PC-3 (cell line): ENCODE measurements around the gene NUAK1. TPM values are rescaled to one million over a fixed set of nuclear protein-coding genes. Genes with fewer than 3 reads are reported as not detected.
A peak's percentile ranks its signal among the peaks of the same experiment; 100 is the strongest.

Experiments used
- ATAC-seq: fragments of 200-7000 bp; cut with Tn5 transposase; 2 replicates; pipeline ENCODE4 v1.9.1; 2020; ENCODE audit warnings: mild to moderate bottlenecking, moderate library complexity
- BruUV-seq: library from RNA; stranded (reverse); fragments of 400-500 nt; replicated peaks from 2 replicates; lab custom pipeline; 2021; lab: Mats Ljungman, UMichigan
- CTCF ChIA-PET: fragments of 300-600 bp; sonication (Branson Sonifier 250); formaldehyde crosslinking; loops from one replicate; lab custom pipeline; 2022; ENCODE audit warnings: antibody characterized with exemption; lab: Charles Lee
- POLR2A ChIA-PET: fragments of 300-600 bp; sonication (Branson Sonifier 250); formaldehyde crosslinking; loops from one replicate; lab custom pipeline; 2022; ENCODE audit warnings: antibody characterized with exemption; ENCODE audit not compliant: unreplicated experiment; lab: Charles Lee
- DNase-seq: peaks from one replicate; pipeline ENCODE4 v3.0.0-alpha.2; 2015
- H2AFZ ChIP-seq: fragments of 300-600 bp; sonication (generic); 2 replicates; pipeline ENCODE4 v1.6.0; 2016; ENCODE audit warnings: antibody characterized with exemption, low read length
- H3F3A ChIP-seq: fragments of 300-600 bp; sonication (generic); one replicate; pipeline ENCODE4 v1.6.0; 2017; ENCODE audit warnings: antibody characterized with exemption, low read length, control low read depth, mild to moderate bottlenecking; ENCODE audit not compliant: unreplicated experiment
- H3K27ac ChIP-seq: fragments of 300-600 bp; sonication (generic); 2 replicates; pipeline ENCODE4 v1.5.1; 2016; ENCODE audit warnings: mild to moderate bottlenecking, low read length
- H3K27me3 ChIP-seq: fragments of 300-600 bp; sonication (generic); 2 replicates; pipeline ENCODE4 v1.6.1; 2016; ENCODE audit warnings: low read length, mixed read lengths
- H3K36me3 ChIP-seq: fragments of 300-600 bp; sonication (generic); 2 replicates; pipeline ENCODE4 v1.6.1; 2016; ENCODE audit warnings: low read depth, mixed run types, low read length, mixed read lengths
- H3K4me1 ChIP-seq: fragments of 300-600 bp; sonication (generic); 2 replicates; pipeline ENCODE4 v1.5.1; 2016; ENCODE audit warnings: low read length; ENCODE audit not compliant: insufficient read depth
- H3K4me2 ChIP-seq: fragments of 300-600 bp; sonication (generic); 2 replicates; pipeline ENCODE4 v1.6.0; 2016; ENCODE audit warnings: low read length
- H3K4me3 ChIP-seq: fragments of 300-600 bp; sonication (generic); 2 replicates; pipeline ENCODE4 v1.5.1; 2016; ENCODE audit warnings: mild to moderate bottlenecking, low read length, mixed read lengths
- H3K79me2 ChIP-seq: fragments of 300-600 bp; sonication (generic); 2 replicates; pipeline ENCODE4 v1.6.1; 2017; ENCODE audit warnings: low read length, mixed read lengths
- H3K9ac ChIP-seq: fragments of 300-600 bp; sonication (generic); 2 replicates; pipeline ENCODE4 v1.6.0; 2016; ENCODE audit warnings: mild to moderate bottlenecking, low read length
- H3K9me2 ChIP-seq: fragments of 300-600 bp; sonication (generic); replicated peaks from 2 replicates; pipeline ENCODE4 v1.6.1; 2016; ENCODE audit warnings: mixed run types, low read length, mixed read lengths
- H3K9me3 ChIP-seq: fragments of 300-600 bp; sonication (generic); 2 replicates; pipeline ENCODE4 v1.6.1; 2016; ENCODE audit warnings: low read length, mixed read lengths
- H4K20me1 ChIP-seq: fragments of 300-600 bp; sonication (generic); 2 replicates; pipeline ENCODE4 v1.6.1; 2016; ENCODE audit warnings: low read length, mixed read lengths
- EZH2 ChIP-seq: fragments of 300-600 bp; sonication (generic); IDR thresholded peaks from one replicate; pipeline ENCODE4 v1.6.1; 2017; ENCODE audit warnings: antibody characterized with exemption, mild to moderate bottlenecking, low read length; ENCODE audit not compliant: unreplicated experiment
- EZH2phosphoT487 ChIP-seq: fragments of 300-600 bp; sonication (generic); IDR thresholded peaks from 2 replicates; pipeline ENCODE4 v1.6.1; 2018; ENCODE audit warnings: mild to moderate bottlenecking, antibody characterized with exemption, low read length, borderline replicate concordance
- intact Hi-C: fragments of 100-400 bp; cut with micrococcal nuclease; formaldehyde crosslinking; loops from 2 replicates; pipeline ENCODE4 v1.9.0; 2023
- total RNA-seq: library from RNA; depleted of rRNA; stranded (reverse); fragments of >200 nt; gene quantifications from 2 replicates; pipeline ENCODE4 v1.2.3, GENCODE V29; 2014
- TF ChIP-seq, protein P1 (sequence below): fragments of 300-600 bp; sonication (generic); conservative IDR thresholded peaks from 2 replicates; pipeline ENCODE4 v1.5.1; 2017; ENCODE audit warnings: antibody characterized with exemption, low read depth, mild to moderate bottlenecking, low read length

NUAK1 gene
- total RNA-seq, 1 experiment from 2014 or later = 9.8 TPM

DNA sequence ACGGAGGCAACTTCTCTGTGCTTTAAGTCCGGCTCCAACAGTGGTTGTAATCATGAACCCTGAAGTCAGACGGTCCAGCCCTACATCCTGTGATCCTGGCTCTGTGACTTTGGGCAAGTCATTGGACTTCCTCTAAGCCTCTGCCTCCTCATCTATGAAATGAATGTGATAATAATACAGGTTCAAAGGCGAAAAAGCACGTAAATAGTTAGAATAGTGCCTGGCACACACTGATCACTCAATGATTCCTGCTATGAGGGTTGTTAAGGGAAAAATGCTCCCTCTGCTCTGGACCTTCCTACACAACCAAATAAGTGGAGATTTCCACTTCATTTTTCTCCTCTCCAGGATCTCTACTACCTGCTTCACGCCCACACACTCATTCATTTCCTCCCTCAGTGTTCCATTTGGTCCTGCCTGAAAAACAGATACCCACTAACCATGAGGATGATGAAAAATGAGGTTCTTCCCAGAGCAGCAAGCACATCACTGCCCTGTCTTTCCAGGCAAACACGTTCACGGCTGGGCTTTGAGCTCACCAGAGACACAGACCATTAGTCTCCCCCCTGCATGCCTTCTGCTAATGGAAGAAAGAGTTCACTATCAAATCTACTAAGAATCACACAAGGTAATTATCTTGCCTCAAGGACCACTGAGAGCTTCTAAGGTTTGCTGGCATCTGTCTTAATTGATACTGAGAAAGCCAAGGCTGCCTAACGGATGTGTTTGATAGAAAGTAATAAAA, 13.2 kb downstream of the NUAK1 start:
- peaks cover 45% of the 10 kb centered on the region for H3K79me2 ChIP-seq
- no TSS peak for BruUV-seq
- TF ChIP-seq EZH2phosphoT487 (no peak), EZH2 (no peak)
- TF ChIP-seq, protein P1, sequence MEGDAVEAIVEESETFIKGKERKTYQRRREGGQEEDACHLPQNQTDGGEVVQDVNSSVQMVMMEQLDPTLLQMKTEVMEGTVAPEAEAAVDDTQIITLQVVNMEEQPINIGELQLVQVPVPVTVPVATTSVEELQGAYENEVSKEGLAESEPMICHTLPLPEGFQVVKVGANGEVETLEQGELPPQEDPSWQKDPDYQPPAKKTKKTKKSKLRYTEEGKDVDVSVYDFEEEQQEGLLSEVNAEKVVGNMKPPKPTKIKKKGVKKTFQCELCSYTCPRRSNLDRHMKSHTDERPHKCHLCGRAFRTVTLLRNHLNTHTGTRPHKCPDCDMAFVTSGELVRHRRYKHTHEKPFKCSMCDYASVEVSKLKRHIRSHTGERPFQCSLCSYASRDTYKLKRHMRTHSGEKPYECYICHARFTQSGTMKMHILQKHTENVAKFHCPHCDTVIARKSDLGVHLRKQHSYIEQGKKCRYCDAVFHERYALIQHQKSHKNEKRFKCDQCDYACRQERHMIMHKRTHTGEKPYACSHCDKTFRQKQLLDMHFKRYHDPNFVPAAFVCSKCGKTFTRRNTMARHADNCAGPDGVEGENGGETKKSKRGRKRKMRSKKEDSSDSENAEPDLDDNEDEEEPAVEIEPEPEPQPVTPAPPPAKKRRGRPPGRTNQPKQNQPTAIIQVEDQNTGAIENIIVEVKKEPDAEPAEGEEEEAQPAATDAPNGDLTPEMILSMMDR = no peak
- peaks cover 38% of the 10 kb centered on the region for H3K4me1 ChIP-seq
- H3K36me3 ChIP-seq = no peaks in the 10 kb centered on the region
- DNase-seq = no peak
- POLR2A ChIA-PET = no interaction called here
- H4K20me1 ChIP-seq = no peaks in the 10 kb centered on the region
- no peak overlapping the region for H2AFZ ChIP-seq
- H3F3A ChIP-seq = peaks cover 9% of the 10 kb centered on the region
- H3K9me2 ChIP-seq = no peaks in the 10 kb centered on the region
- peak overlapping the region; percentile 80 for H3K27ac ChIP-seq
- ATAC-seq = no peak
- intact Hi-C loops = loop anchor here (1.0 to 2.0 kb wide), 2 partner anchors 31 to 95 kb away; no protein-coding TSS in a partner anchor
- H3K4me3 ChIP-seq = no peak overlapping the region
- H3K27me3 ChIP-seq = no peaks in the 10 kb centered on the region
- no peaks in the 10 kb centered on the region for H3K9me3 ChIP-seq
- CTCF ChIA-PET = no interaction called here
- peak overlapping the region; percentile 6; the same call in 1 of the 2 replicates for H3K4me2 ChIP-seq
- no peak overlapping the region for H3K9ac ChIP-seq

DNA sequence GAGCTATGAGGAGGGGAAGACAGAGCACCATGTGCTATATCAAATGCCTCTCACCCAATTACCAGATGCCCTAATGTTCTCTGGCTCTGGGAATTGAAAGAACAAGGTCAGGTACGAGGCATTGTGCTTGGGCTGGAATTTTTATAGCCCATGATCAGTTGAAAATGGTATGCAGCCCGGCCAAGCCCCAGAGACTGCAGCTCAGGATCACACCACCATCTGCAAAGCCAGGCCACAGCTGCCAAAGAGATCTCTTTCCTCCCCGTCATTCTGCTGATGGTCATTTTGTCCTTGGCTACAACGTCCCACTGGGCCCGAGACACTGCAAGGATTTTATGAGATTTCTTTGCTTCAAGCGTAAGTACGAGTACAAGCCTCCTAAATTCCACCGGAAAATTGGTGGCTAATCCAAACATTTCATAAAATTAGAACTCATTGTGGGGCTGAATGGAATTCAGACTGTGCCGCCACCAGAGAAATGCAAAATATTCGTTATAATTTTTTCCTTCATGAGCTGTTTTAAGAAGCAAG, 15.1 kb downstream of the NUAK1 start:
- H3K9ac ChIP-seq = no peak overlapping the region
- intact Hi-C loops = no loop called here
- no peak overlapping the region for H2AFZ ChIP-seq
- H3K79me2 ChIP-seq = peaks cover 43% of the 10 kb centered on the region
- no peaks in the 10 kb centered on the region for H3K9me2 ChIP-seq
- H3K4me1 ChIP-seq = peaks cover 38% of the 10 kb centered on the region
- no peak for TF ChIP-seq EZH2
- TF ChIP-seq EZH2phosphoT487 = no peak
- H3F3A ChIP-seq = peaks cover 9% of the 10 kb centered on the region
- DNase-seq (peak; percentile 55), ATAC-seq (peak; percentile 2; the same call in 1 of the 2 replicates)
- no peaks in the 10 kb centered on the region for H3K36me3 ChIP-seq
- no peaks in the 10 kb centered on the region for H3K27me3 ChIP-seq
- BruUV-seq = no TSS peak
- ChIA-PET POLR2A (no interaction called here), CTCF (no interaction called here)
- no peak overlapping the region for H3K27ac ChIP-seq
- no peaks in the 10 kb centered on the region for H3K9me3 ChIP-seq
- no peak overlapping the region for H3K4me2 ChIP-seq
- no peaks in the 10 kb centered on the region for H4K20me1 ChIP-seq
- no peak overlapping the region for H3K4me3 ChIP-seq

DNA sequence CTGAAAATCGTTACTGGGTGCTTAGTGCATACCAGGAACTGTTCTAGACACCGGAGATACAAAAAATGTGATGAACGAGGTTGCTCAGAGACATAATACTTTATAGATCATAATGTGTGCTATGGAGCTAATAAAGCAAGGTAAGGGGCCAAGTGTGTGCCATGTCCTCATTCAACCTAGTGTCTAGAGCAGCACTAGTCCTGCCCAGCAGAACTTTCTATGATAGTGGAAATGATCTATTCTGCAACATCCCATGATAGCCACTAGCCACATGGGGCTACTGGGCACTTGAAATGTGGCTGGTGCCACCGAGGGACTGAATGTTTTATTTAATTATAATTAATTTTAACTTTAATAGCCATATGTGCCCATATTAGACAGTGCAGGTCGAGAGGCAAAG, 15.6 kb downstream of the NUAK1 start:
- Histone ChIP-seq H4K20me1 (no peaks in the 10 kb centered on the region), H2AFZ (no peak overlapping the region), H3K9ac (no peak overlapping the region), H3K27ac (no peak overlapping the region), H3K9me2 (no peaks in the 10 kb centered on the region), H3K4me3 (no peak overlapping the region), H3K36me3 (no peaks in the 10 kb centered on the region), H3K79me2 (peaks cover 46% of the 10 kb centered on the region), H3F3A (peaks cover 9% of the 10 kb centered on the region), H3K27me3 (no peaks in the 10 kb centered on the region), H3K4me1 (peaks cover 38% of the 10 kb centered on the region), H3K4me2 (no peak overlapping the region), H3K9me3 (no peaks in the 10 kb centered on the region)
- ChIA-PET CTCF (no interaction called here), POLR2A (no interaction called here)
- ATAC-seq (no peak), DNase-seq (no peak)
- intact Hi-C loops = no loop called here
- TF ChIP-seq, protein P1 = no peak
- TF ChIP-seq EZH2 (no peak), EZH2phosphoT487 (no peak)
- BruUV-seq = no TSS peak
